HEK293T (cell line): ENCODE data around the gene WWOX.
"Not testable (repeated sequence)": the region's sequence is repeated elsewhere in the genome, so short reads cannot be mapped to it uniquely, and the experiment has no call there.

Experiments
- ARNT ChIP-seq: fragments of 450-650 bp; IDR thresholded peaks from 2 replicates; pipeline ENCODE4 v1.6.1; 2017; ENCODE audit warnings: mild to moderate bottlenecking
- BHLHE40 ChIP-seq: fragments of 450-650 bp; IDR thresholded peaks from 2 replicates; pipeline ENCODE4 v1.6.1; 2016; ENCODE audit warnings: mild to moderate bottlenecking, moderate library complexity, borderline replicate concordance
- CTBP1 ChIP-seq: fragments of 450-650 bp; IDR thresholded peaks from 2 replicates; pipeline ENCODE4 v1.6.1; 2016; ENCODE audit warnings: borderline replicate concordance
- ELF4 ChIP-seq: fragments of 450-650 bp; IDR thresholded peaks from 2 replicates; pipeline ENCODE4 v1.6.1; 2017; ENCODE audit warnings: antibody characterized with exemption
- FOXA1 ChIP-seq: fragments of 450-650 bp; IDR thresholded peaks from 2 replicates; pipeline ENCODE4 v1.6.1; 2016; ENCODE audit warnings: mild to moderate bottlenecking
- FOXK2 ChIP-seq: fragments of 450-650 bp; IDR thresholded peaks from 2 replicates; pipeline ENCODE4 v1.6.1; 2016; ENCODE audit warnings: mild to moderate bottlenecking
- FOXM1 ChIP-seq: fragments of 450-650 bp; IDR thresholded peaks from 2 replicates; pipeline ENCODE4 v1.6.1; 2017; ENCODE audit warnings: mild to moderate bottlenecking, borderline replicate concordance
- L3MBTL2 ChIP-seq: fragments of 450-650 bp; conservative IDR thresholded peaks from 2 replicates; pipeline ENCODE4 v1.6.1; 2016; ENCODE audit warnings: mild to moderate bottlenecking
- LEF1 ChIP-seq: fragments of 450-650 bp; IDR thresholded peaks from 2 replicates; pipeline ENCODE4 v1.6.1; 2017; ENCODE audit warnings: mild to moderate bottlenecking, borderline replicate concordance
- NFRKB ChIP-seq: fragments of 450-650 bp; IDR thresholded peaks from 2 replicates; pipeline ENCODE4 v1.6.1; 2016; ENCODE audit warnings: mild to moderate bottlenecking, moderate library complexity
- PKNOX1 ChIP-seq: fragments of 450-650 bp; IDR thresholded peaks from 2 replicates; pipeline ENCODE4 v1.6.1; 2016
- SP1 ChIP-seq: fragments of 450-650 bp; IDR thresholded peaks from 2 replicates; pipeline ENCODE4 v1.6.1; 2017
- SUZ12 ChIP-seq: fragments of 450-650 bp; IDR thresholded peaks from 2 replicates; pipeline ENCODE4 v1.6.1; 2016; ENCODE audit warnings: mild to moderate bottlenecking
- ZNF384 ChIP-seq: fragments of 450-650 bp; IDR thresholded peaks from 2 replicates; pipeline ENCODE4 v1.6.1; 2016

DNA sequence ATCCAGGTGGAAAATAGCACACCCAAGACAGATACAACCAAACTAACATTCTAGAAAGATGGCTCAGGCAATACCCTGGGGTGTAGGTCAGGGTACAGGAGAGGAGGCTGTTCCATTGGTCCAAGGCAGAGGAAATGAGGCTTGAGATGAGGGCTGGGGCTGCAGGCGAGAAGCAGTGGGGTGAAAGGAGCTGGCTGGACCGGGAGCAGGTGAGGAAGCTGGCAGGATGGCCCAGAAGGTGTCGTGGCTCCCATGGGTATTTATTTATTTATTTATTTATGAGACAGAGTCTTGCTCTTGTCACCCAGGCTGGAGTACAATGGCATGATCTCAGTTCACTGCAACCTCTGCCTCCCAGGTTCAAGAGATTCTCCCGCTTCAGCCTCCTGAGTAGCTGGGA lies 1161.4 kb downstream of the WWOX start:
- not testable (repeated sequence) for TF ChIP-seq LEF1, FOXM1, SUZ12, PKNOX1, ZNF384, CTBP1, BHLHE40, NFRKB, ELF4, ARNT, SP1, FOXK2, L3MBTL2, FOXA1
